ENCODE data around the gene TRIM56. TPM values are rescaled to one million over a fixed set of nuclear protein-coding genes. Genes with fewer than 3 reads are reported as not detected.

Gene TRIM56
- total and polyA plus RNA-seq, 2 experiments from 2014 or later, result 8.8 to 10.3 TPM

DNA sequence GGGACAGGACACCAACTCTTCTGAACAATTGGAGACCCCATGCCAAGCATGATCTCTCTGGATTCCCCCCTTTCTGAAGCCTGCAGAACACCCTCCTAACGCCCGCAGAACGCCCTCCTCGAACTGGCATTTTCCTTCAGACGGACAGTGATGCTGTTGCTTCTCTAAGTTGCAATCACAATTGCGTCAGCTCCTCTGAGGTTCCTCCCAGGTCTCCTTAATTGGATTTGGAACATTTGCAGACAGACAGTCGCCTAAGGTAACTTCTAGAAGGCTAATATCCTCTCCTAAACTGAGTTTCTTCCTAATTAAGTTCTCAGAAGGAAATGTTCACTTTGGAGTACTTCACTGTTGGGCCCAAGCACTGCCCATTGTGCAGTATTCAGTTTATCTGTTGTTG lies 21.1 kb downstream of the TRIM56 start:
- Histone ChIP-seq H3K79me2 (ENCODE audit: insufficient read depth) (peaks cover 7% of the 10 kb centered on the region), H3F3A (ENCODE audit: insufficient read depth) (peaks cover 3% of the 10 kb centered on the region; the same call in 1 of the 2 replicates), H3K4me1 (ENCODE audit: insufficient read depth) (peaks cover 15% of the 10 kb centered on the region), H3K27ac (no peak overlapping the region), H2AFZ (no peak overlapping the region), H3K9me3 (ENCODE audit: low read depth) (no peaks in the 10 kb centered on the region), H4K20me1 (ENCODE audit: insufficient read depth) (no peaks in the 10 kb centered on the region), H3K36me3 (ENCODE audit: low read depth) (no peaks in the 10 kb centered on the region), H3K9me2 (ENCODE audit: insufficient read depth) (no peaks in the 10 kb centered on the region), H3K27me3 (replicated peaks; ENCODE audit: insufficient read depth) (no peaks in the 10 kb centered on the region), H3K9ac (no peak overlapping the region), H3K4me2 (ENCODE audit: unreplicated experiment) (no peak overlapping the region), H3K4me3 (no peak overlapping the region)
- WGBS, 2 experiments (ENCODE audit: low coverage in 1 of 2, low lambda C conversion rate in 2 of 2, missing lambda C conversion rate in 2 of 2), result 87 to 90% methylated on average over 7 of the region's 7 CpGs
- TF ChIP-seq EZH2phosphoT487 (IDR thresholded peaks at IDR 0.05; ENCODE audit: insufficient read depth, low read depth) (no peak), EZH2 (IDR thresholded peaks at IDR 0.05; ENCODE audit: insufficient read depth, poor library complexity, severe bottlenecking) (no peak)
- DNase-seq, result no peak
- in situ Hi-C loops (cut with MboI), result no loop called here

DNA sequence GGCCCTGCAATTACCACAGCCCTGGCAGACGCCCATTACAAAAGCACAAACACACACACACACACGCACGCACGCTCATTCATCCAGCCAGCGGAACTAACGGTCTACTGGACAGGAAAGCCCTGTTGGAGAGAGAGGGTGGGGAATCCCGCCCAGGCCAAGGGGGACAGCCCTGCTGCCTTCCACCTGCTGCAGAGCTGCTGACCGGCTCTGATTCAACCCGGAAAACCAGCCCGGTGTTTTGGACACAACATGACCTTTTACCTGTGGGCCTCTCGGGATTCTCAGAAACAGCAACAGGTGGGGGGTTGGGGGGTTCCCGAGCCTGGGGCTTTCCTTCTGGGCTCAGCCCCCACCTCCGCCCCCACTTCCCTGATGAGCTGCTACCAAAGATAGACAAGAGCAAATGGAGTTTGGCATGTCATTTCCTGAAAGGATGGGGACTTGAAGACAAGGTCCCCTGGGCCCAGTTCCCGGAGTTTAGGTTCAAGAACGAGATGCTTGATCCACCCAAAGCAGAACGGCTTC lies 23.1 kb downstream of the TRIM56 start:
- in situ Hi-C loops (cut with MboI), result no loop called here

GRCh38 chr7:101108961-101109360 lies 23.7 kb downstream of the TRIM56 start:
- Histone ChIP-seq H3F3A (ENCODE audit: insufficient read depth) (no peaks in the 10 kb centered on the region), H3K9ac (no peak overlapping the region), H3K4me2 (ENCODE audit: unreplicated experiment) (no peak overlapping the region), H3K9me3 (ENCODE audit: low read depth) (no peaks in the 10 kb centered on the region), H3K4me3 (no peak overlapping the region), H3K36me3 (ENCODE audit: low read depth) (no peaks in the 10 kb centered on the region), H4K20me1 (ENCODE audit: insufficient read depth) (no peaks in the 10 kb centered on the region), H3K4me1 (ENCODE audit: insufficient read depth) (peaks cover 11% of the 10 kb centered on the region), H3K79me2 (ENCODE audit: insufficient read depth) (no peaks in the 10 kb centered on the region), H3K9me2 (ENCODE audit: insufficient read depth) (no peaks in the 10 kb centered on the region), H2AFZ (no peak overlapping the region), H3K27ac (no peak overlapping the region), H3K27me3 (replicated peaks; ENCODE audit: insufficient read depth) (no peaks in the 10 kb centered on the region)
- in situ Hi-C loops (cut with MboI), result no loop called here
- TF ChIP-seq EZH2phosphoT487 (IDR thresholded peaks at IDR 0.05; ENCODE audit: insufficient read depth, low read depth) (no peak), EZH2 (IDR thresholded peaks at IDR 0.05; ENCODE audit: insufficient read depth, poor library complexity, severe bottlenecking) (no peak)
- peak; percentile 46 for DNase-seq
- WGBS, 2 experiments (ENCODE audit: low coverage in 1 of 2, low lambda C conversion rate in 2 of 2, missing lambda C conversion rate in 2 of 2), result 53 to 55% methylated on average over 7 of the region's 7 CpGs

More for the DNA sequence above, 23.1 kb downstream of the TRIM56 start:
- Histone ChIP-seq H3F3A (ENCODE audit: insufficient read depth) (no peaks in the 10 kb centered on the region), H3K9ac (no peak overlapping the region), H3K27me3 (replicated peaks; ENCODE audit: insufficient read depth) (no peaks in the 10 kb centered on the region), H3K4me2 (ENCODE audit: unreplicated experiment) (no peak overlapping the region), H3K9me3 (ENCODE audit: low read depth) (no peaks in the 10 kb centered on the region), H3K36me3 (ENCODE audit: low read depth) (no peaks in the 10 kb centered on the region), H3K27ac (no peak overlapping the region), H2AFZ (no peak overlapping the region), H3K4me3 (no peak overlapping the region), H3K4me1 (ENCODE audit: insufficient read depth) (peaks cover 9% of the 10 kb centered on the region), H3K79me2 (ENCODE audit: insufficient read depth) (no peaks in the 10 kb centered on the region), H4K20me1 (ENCODE audit: insufficient read depth) (no peaks in the 10 kb centered on the region), H3K9me2 (ENCODE audit: insufficient read depth) (no peaks in the 10 kb centered on the region)
- DNase-seq, result no peak
- WGBS, 2 experiments (ENCODE audit: low coverage in 1 of 2, low lambda C conversion rate in 2 of 2, missing lambda C conversion rate in 2 of 2), result 90 to 92% methylated on average over 15 to 16 of the region's 16 CpGs
- TF ChIP-seq EZH2 (IDR thresholded peaks at IDR 0.05; ENCODE audit: insufficient read depth, poor library complexity, severe bottlenecking) (no peak), EZH2phosphoT487 (IDR thresholded peaks at IDR 0.05; ENCODE audit: insufficient read depth, low read depth) (no peak)

DNA sequence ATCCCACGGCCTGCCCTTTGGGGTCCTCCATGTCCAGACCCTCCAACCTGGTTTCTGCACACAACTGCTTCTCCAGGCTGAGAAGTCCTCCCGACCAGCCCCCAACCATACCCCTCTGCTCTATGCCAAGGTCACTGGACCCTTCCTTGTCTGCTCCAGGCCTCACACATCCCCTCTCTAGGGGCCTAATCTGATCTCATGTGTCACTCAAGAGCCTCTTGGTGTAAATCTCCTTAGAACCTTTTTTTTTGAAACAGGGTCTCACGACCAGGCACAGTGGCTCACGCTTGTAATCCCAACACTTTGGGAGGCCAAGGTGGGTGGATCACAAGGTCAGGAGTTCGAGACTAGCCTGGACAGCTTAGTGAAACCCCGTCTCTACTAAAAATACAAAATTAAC lies 24.1 kb downstream of the TRIM56 start:
- no peak overlapping the region for H3K27ac ChIP-seq
- DNase-seq, result no peak
- H3K4me3 ChIP-seq, result no peak overlapping the region
- WGBS, 2 experiments (ENCODE audit: low coverage in 1 of 2, low lambda C conversion rate in 2 of 2, missing lambda C conversion rate in 2 of 2), result 89 to 92% methylated on average over 6 of the region's 6 CpGs
- TF ChIP-seq EZH2 (IDR thresholded peaks at IDR 0.05; ENCODE audit: insufficient read depth, poor library complexity, severe bottlenecking) (no peak), EZH2phosphoT487 (IDR thresholded peaks at IDR 0.05; ENCODE audit: insufficient read depth, low read depth) (no peak)
- in situ Hi-C loops (cut with MboI), result no loop called here
- no peaks in the 10 kb centered on the region for H3K9me3 ChIP-seq (ENCODE audit: low read depth)
- H3K27me3 ChIP-seq (replicated peaks; ENCODE audit: insufficient read depth), result no peaks in the 10 kb centered on the region
- no peak overlapping the region for H3K4me2 ChIP-seq (ENCODE audit: unreplicated experiment)
- H3F3A ChIP-seq (ENCODE audit: insufficient read depth), result no peaks in the 10 kb centered on the region
- H4K20me1 ChIP-seq (ENCODE audit: insufficient read depth), result no peaks in the 10 kb centered on the region
- H3K4me1 ChIP-seq (ENCODE audit: insufficient read depth), result peaks cover 11% of the 10 kb centered on the region
- no peak overlapping the region for H3K9ac ChIP-seq
- no peaks in the 10 kb centered on the region for H3K79me2 ChIP-seq (ENCODE audit: insufficient read depth)
- H2AFZ ChIP-seq, result no peak overlapping the region
- no peaks in the 10 kb centered on the region for H3K36me3 ChIP-seq (ENCODE audit: low read depth)
- no peaks in the 10 kb centered on the region for H3K9me2 ChIP-seq (ENCODE audit: insufficient read depth)

GRCh38 chr7:101111261-101111660 lies 26.0 kb downstream of the TRIM56 start:
- no peaks in the 10 kb centered on the region for H3F3A ChIP-seq (ENCODE audit: insufficient read depth)
- in situ Hi-C loops (cut with MboI), result no loop called here
- no peak for DNase-seq
- no peak overlapping the region for H3K9ac ChIP-seq
- no peaks in the 10 kb centered on the region for H4K20me1 ChIP-seq (ENCODE audit: insufficient read depth)
- H3K27ac ChIP-seq, result no peak overlapping the region
- WGBS, 2 experiments (ENCODE audit: low coverage in 1 of 2, low lambda C conversion rate in 2 of 2, missing lambda C conversion rate in 2 of 2), result 78 to 81% methylated on average over 5 of the region's 5 CpGs
- no peak overlapping the region for H2AFZ ChIP-seq
- H3K4me3 ChIP-seq, result no peak overlapping the region
- TF ChIP-seq EZH2phosphoT487 (IDR thresholded peaks at IDR 0.05; ENCODE audit: insufficient read depth, low read depth), result no peak
- no peak for TF ChIP-seq EZH2 (IDR thresholded peaks at IDR 0.05; ENCODE audit: insufficient read depth, poor library complexity, severe bottlenecking)
- no peaks in the 10 kb centered on the region for H3K27me3 ChIP-seq (replicated peaks; ENCODE audit: insufficient read depth)
- no peaks in the 10 kb centered on the region for H3K36me3 ChIP-seq (ENCODE audit: low read depth)
- H3K9me3 ChIP-seq (ENCODE audit: low read depth), result no peaks in the 10 kb centered on the region
- peaks cover 14% of the 10 kb centered on the region for H3K4me1 ChIP-seq (ENCODE audit: insufficient read depth)
- H3K79me2 ChIP-seq (ENCODE audit: insufficient read depth), result no peaks in the 10 kb centered on the region
- no peaks in the 10 kb centered on the region for H3K9me2 ChIP-seq (ENCODE audit: insufficient read depth)
- no peak overlapping the region for H3K4me2 ChIP-seq (ENCODE audit: unreplicated experiment)
